ENCODE data around the gene CD151.
A peak's percentile ranks its signal among the peaks of the same experiment; 100 is the strongest.

CD151 gene

DNA sequence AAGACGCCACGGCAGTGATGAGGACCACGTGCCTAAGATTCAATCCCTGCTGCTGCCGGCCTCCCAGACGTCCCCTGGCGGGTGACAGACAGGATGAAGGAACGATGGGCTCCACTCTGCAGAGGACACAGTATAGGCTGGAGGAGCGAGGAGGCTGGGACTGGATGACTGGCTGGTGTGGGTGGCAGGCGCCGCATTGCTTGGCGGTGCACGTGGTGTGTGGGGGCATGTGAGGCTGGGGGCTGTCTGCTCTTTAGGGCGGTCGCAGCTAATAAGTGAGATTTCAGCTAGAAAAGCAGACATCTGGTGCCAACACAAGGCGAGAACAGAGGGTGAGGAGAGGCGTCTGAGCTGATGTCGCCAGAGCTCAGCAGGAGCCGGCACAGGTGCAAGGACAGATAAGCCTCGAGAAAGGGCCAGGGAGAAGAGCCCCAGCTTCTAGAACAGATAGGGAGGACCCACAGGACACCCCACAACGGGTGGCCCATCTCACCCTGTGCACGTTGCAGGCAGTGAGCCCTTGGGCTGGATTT lies 43.1 kb downstream of the CD151 start:
- no peak for DNase-seq

DNA sequence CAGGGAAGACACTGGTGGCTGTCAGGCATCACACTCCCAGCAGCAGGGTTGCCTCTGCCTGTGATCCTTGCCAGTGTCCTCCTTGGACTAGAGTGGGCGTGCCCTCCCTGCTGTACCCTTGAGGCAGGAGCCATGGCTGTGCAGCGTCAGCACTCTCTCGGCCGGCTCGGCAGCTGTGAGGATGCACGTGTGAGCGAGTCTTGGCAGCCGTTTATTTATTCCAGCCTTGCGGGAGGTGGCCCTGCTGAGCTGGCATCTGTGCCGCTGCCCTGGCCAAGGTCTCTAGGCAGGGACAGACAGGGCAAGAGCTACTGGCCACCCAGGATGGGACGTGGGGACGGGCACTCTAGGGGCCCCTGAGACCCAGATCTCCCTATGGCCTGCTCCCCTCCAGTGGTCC lies 43.8 kb downstream of the CD151 start:
- no peak for DNase-seq

DNA sequence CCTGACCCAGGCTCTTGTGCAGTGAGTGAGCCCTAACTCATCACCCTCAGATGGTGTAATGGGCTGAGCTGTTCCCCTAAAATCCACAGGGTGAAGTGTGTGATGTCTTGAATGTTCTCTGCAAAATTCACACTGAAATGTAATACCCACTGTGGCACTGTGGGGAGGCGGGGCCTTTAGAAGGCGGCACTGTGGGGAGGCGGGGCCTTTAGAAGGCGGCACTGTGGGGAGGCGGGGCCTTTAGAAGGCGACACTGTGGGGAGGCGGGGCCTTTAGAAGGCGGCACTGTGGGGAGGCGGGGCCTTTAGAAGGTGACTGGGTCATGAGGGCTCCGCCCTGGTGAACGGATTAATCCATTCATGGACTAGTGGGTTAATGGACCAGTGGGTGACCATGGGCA lies 44.8 kb downstream of the CD151 start:
- DNase-seq: peak; percentile 25 to 38

DNA sequence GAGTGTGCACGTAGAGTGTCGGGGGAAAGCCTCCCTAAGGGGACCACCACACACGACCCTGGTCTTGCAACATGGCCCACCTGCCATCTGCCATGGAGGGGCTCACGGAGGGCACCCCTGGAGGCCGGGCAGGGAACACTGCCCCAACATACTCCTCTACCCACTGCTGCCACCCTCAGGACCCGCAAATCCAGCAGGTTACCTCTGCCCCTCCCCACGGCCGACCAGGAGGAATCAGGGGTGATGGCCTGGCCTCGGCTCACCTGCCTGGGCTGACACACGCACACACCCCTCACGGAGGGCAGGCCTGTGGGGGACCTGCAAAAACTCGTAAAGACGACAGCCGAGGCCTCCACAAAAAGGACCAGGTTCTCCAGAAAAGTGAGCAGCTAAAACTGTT lies 47.7 kb downstream of the CD151 start:
- no peak for DNase-seq

DNA sequence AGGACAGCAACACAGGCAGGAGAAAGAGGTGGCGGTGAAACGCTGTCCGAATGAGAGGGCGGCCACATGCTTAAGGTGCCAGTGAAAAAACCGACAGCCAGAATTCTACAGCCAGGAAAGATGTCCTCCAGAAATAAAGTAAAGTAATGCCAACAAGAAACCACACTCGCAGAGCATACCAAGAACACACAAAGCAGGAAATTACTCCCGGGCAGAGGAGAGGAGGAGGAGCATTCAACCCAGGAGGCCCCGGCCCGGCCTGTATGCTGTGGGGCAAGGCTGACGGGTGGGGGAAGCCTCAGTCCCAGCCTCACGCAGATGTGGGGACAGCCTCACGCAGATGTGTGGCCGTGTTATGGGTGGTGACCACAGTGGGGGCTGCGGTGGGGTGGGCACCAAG lies 49.8 kb downstream of the CD151 start:
- DNase-seq: no peak

DNA sequence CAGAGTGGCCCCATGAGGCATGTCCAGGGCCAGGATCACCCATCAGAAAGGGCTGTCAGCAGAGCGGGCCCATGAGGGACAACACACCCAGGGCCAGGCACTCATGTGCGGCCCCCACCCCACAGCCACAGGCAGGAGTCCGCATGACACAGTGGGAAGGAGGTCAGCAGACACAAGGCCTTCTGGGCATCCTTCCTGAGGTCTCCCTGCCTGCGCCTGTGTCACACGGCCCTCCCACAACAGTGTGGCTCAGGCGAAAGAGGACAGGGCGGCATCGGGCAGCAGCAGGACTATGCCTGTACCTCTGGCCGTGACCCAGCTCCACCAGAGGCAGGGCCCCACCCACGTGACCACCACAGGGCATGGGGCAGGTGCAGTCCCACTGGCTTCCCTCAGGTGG lies 50.8 kb downstream of the CD151 start:
- no peak for DNase-seq

DNA sequence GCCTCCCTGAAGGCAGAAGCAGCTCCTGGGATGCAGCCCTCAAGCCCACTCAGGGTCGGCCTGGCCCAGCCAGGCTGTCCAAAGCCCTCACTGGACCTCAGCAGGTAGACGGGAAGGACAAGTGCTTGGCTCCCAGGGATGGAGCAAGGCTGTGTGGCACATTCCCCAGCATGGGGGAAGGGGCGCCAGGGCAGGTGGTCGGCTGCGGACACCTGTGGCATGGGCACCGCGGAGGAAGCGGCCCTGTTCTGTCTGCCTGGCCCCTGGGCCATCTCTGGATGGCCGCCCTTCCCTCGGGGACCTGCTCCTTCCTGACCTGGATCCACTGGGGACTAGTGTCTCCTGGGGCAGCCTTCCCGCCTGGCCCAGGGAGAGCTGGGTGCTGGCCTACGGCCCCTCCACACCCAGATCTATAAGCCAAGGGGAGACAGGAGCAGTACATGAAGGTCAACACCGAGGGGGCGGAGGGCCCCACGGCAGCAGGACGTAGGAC lies 51.9 kb downstream of the CD151 start:
- DNase-seq: no peak

DNA sequence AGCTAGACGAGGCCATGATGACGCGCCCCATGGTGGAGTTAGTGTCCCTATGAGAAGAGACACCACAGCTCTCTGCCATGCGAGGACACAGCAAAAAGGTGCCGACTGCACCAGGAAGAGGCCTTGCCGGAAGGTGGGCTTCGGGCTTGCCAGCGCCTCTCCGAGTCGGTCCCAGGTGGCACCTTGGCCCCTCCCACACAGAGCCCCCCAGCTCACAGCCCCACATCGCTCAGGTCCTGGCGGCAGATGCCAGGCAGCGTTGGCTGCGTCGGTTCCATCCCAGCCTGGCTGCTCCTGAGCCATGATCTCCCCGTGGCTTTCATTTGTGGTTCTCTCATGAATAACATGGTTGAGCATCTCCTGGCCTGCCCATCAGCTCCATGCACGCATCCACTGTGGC lies 53.8 kb downstream of the CD151 start:
- no peak for DNase-seq

DNA sequence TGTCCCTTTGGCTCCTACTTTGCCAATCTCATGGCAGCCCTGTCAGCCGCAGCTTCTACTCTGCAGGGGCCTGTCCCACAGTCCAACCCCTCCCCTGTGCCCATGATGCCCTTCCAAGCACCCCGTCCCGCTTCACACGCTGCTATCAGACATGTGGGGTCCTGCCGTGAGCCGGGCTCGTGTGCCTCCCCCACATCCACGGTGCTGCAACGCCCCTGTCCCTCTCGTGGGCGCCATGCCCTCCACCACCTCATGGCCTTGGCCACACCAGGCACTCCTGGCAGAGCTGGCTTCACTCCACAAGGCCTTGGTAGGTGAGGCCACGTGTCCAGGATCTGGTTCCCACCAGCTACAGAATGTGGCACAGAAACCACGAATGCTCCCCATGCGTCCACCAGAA lies 54.8 kb downstream of the CD151 start:
- DNase-seq: no peak
